Panc1 (cell line): ENCODE results near the gene LRRC66. TPM values are rescaled to one million over a fixed set of nuclear protein-coding genes. Genes with fewer than 3 reads are reported as not detected.
A peak's percentile ranks its signal among the peaks of the same experiment; 100 is the strongest.

ENCODE experiments used
- ATAC-seq: fragments of 200-7000 bp; cut with Tn5 transposase; 2 replicates; pipeline ENCODE4 v1.9.1; 2020; ENCODE audit warnings: mild to moderate bottlenecking, moderate library complexity
- Bru-seq: library from RNA; stranded (reverse); fragments of 400-500 nt; gene quantifications from one replicate; lab custom pipeline; 2021; lab: Mats Ljungman, UMichigan
- BruChase-seq, 2 experiments: library from RNA; stranded (reverse); fragments of 400-500 nt; gene quantifications; one replicate each; lab custom pipeline; 2021; lab: Mats Ljungman, UMichigan
- BruUV-seq: library from RNA; stranded (reverse); fragments of 400-500 nt; replicated peaks from 2 replicates; lab custom pipeline; 2021; lab: Mats Ljungman, UMichigan
- CTCF ChIA-PET: fragments of 300-600 bp; sonication (Branson Sonifier 250); formaldehyde crosslinking; loops from one replicate; lab custom pipeline; 2022; ENCODE audit warnings: antibody characterized with exemption; lab: Charles Lee
- POLR2A ChIA-PET: fragments of 300-600 bp; sonication (Branson Sonifier 250); formaldehyde crosslinking; loops from one replicate; lab custom pipeline; 2022; ENCODE audit warnings: antibody characterized with exemption; lab: Charles Lee
- DNase-seq: peaks from one replicate; pipeline ENCODE4 v3.0.0-alpha.2; 2010; ENCODE audit warnings: low read depth, low spot score
- H3K27ac ChIP-seq: 2 replicates; pipeline ENCODE4 v1.5.1; 2011; ENCODE audit warnings: mild to moderate bottlenecking, low read length, inconsistent platforms
- H3K27me3 ChIP-seq: fragments of 200-500 bp; sonication (Bioruptor generic); 2 replicates; pipeline ENCODE4 v1.6.0; 2014; ENCODE audit warnings: low read length, inconsistent platforms; ENCODE audit not compliant: control insufficient read depth, insufficient read depth
- H3K36me3 ChIP-seq: fragments of 200-500 bp; sonication (Bioruptor generic); 2 replicates; pipeline ENCODE4 v1.5.1; 2014; ENCODE audit warnings: inconsistent platforms, mild to moderate bottlenecking, low read length, moderate library complexity; ENCODE audit not compliant: control insufficient read depth, insufficient read depth
- H3K4me1 ChIP-seq: 2 replicates; pipeline ENCODE4 v1.5.1; 2011; ENCODE audit warnings: inconsistent platforms, mild to moderate bottlenecking, low read length, moderate library complexity; ENCODE audit not compliant: control insufficient read depth, insufficient read depth
- H3K4me3 ChIP-seq, 2 experiments: 2 replicates each; pipeline ENCODE4 v1.5.1; 2011 to 2012; ENCODE audit warnings: low read depth in 2 of 2, low read length in 2 of 2, mild to moderate bottlenecking in 2 of 2, inconsistent platforms in 1 of 2, moderate library complexity in 1 of 2
- H3K9me3 ChIP-seq: fragments of 200-500 bp; sonication (Bioruptor generic); 2 replicates; pipeline ENCODE4 v1.5.1; 2014; ENCODE audit warnings: low read depth, mild to moderate bottlenecking, inconsistent platforms, low read length, moderate library complexity; ENCODE audit not compliant: control insufficient read depth, insufficient read depth
- CTCF ChIP-seq: fragments of 450-650 bp; IDR thresholded peaks from 2 replicates; pipeline ENCODE4 v1.5.1; 2017; ENCODE audit warnings: mild to moderate bottlenecking
- POLR2AphosphoS5 ChIP-seq: IDR thresholded peaks from 2 replicates; pipeline ENCODE4 v1.6.1; 2012; ENCODE audit warnings: mild to moderate bottlenecking, low read depth, low read length, moderate library complexity
- REST ChIP-seq, 2 experiments: IDR thresholded peaks; 2 replicates each; pipeline ENCODE4 v1.6.1; 2011 to 2012; ENCODE audit warnings: low read depth in 2 of 2, control low read depth in 1 of 2, low read length in 1 of 2, mild to moderate bottlenecking in 1 of 2, moderate library complexity in 1 of 2; ENCODE audit not compliant: insufficient read depth in 1 of 2
- SIN3A ChIP-seq: IDR thresholded peaks from 2 replicates; pipeline ENCODE4 v1.6.1; 2012; ENCODE audit warnings: low read depth, mild to moderate bottlenecking, low read length, moderate library complexity, borderline replicate concordance; ENCODE audit not compliant: insufficient read depth
- TCF7L2 ChIP-seq: IDR thresholded peaks from 2 replicates; pipeline ENCODE4 v1.6.1; 2011; ENCODE audit warnings: mild to moderate bottlenecking, low read depth, low read length, inconsistent platforms
- in situ Hi-C: cut with HindIII; loops from 2 replicates; pipeline ENCODE4 v1.10.0; 2016; ENCODE audit warnings: low sequenced_read_pairs, low pct_unique_long_range_greater_than_20kb
- intact Hi-C: fragments of 100-400 bp; cut with micrococcal nuclease; formaldehyde crosslinking; loops from one replicate; pipeline ENCODE4 v1.10.0; 2022; ENCODE audit not compliant: unreplicated experiment
- long read RNA-seq: library from polyadenylated mRNA; unstranded; transcript quantifications from one replicate; pipeline ENCODE4 v2.0.0, GENCODE V29; 2021; ENCODE audit not compliant: unreplicated experiment
- polyA plus RNA-seq: library from polyadenylated mRNA; unstranded; fragments of >200 nt; gene quantifications from one replicate; pipeline ENCODE4 v1.2.1, GENCODE V29; 2012; ENCODE audit warnings: missing spikeins; ENCODE audit not compliant: insufficient read length
- total RNA-seq: library from RNA; stranded (reverse); gene quantifications from one replicate; pipeline ENCODE4 v1.2.1, GENCODE V29; 2021; ENCODE audit not compliant: unreplicated experiment

Gene LRRC66
- total RNA-seq, result 0.08 TPM
- not detected for polyA plus RNA-seq
- Bru-seq, nascent RNA, result percentile 39 among the genes with signal in this experiment
- BruChase-seq, experiment 1, labeled RNA remaining after a 2-hour chase, result percentile 42 among the genes with signal in this experiment
- percentile 26 among the genes with signal in this experiment for BruChase-seq, experiment 2, labeled RNA remaining after a 6-hour chase
- long read RNA-seq, result 0 reads

- ChIA-PET CTCF (no interaction called here), POLR2A (no interaction called here)
- no TSS peak for BruUV-seq
- H3K4me3 ChIP-seq, result no peak within 1 kb of the TSS
- DNase-seq (no peak), ATAC-seq (no peak)
- H3K27ac ChIP-seq, result no peak within 1 kb of the TSS
- no peaks in the 10 kb centered on the region for H3K4me1 ChIP-seq
- in situ Hi-C loops (no loop called here), intact Hi-C loops (loop anchor here (5.0 kb wide), 1 partner anchor 123 kb away; no protein-coding TSS in a partner anchor)
- peaks cover 4% of the 10 kb centered on the region for H3K36me3 ChIP-seq
- TF ChIP-seq POLR2AphosphoS5, result no peak
- no peak for TF ChIP-seq TCF7L2
- TF ChIP-seq SIN3A, result no peak
- no peak for TF ChIP-seq REST (IDR thresholded peaks at IDR 0.05; ENCODE audit: insufficient read depth in 1 of 2, low read depth in 2 of 2, low read length in 1 of 2)
- no peak for TF ChIP-seq CTCF
- no peaks in the 10 kb centered on the region for H3K27me3 ChIP-seq
- no peaks in the 10 kb centered on the region for H3K9me3 ChIP-seq
Measured at GRCh38 chr4:52019936-52020657, at the start of gene LRRC66. Gene LRRC66 (minus strand): TSS chr4:52020363. CDS start chr4:52017613, 2,750 bp downstream.

- H3K27me3 ChIP-seq, result no peaks in the 10 kb centered on the region; the same call in none of the 2 replicates
- no TSS peak for BruUV-seq
- DNase-seq (no peak), ATAC-seq (no peak)
- H3K27ac ChIP-seq, result no peak overlapping the region
- TF ChIP-seq TCF7L2 (no peak), REST (IDR thresholded peaks at IDR 0.05; ENCODE audit: insufficient read depth in 1 of 2, low read depth in 2 of 2, low read length in 1 of 2) (no peak), SIN3A (no peak), POLR2AphosphoS5 (no peak), CTCF (no peak)
- no peak overlapping the region for H3K4me3 ChIP-seq
- ChIA-PET CTCF (no interaction called here), POLR2A (no interaction called here)
- no peaks in the 10 kb centered on the region for H3K36me3 ChIP-seq
- no peaks in the 10 kb centered on the region for H3K9me3 ChIP-seq
- H3K4me1 ChIP-seq, result no peaks in the 10 kb centered on the region
- in situ Hi-C loops (no loop called here), intact Hi-C loops (no loop called here)
Measured at GRCh38 chr4:52069571-52069970, 49.4 kb upstream of the LRRC66 start.
